Measurements from ENCODE around the gene PI4KB.
A peak's percentile ranks its signal among the peaks of the same experiment; 100 is the strongest.
"Not testable (repeated sequence)": the region's sequence is repeated elsewhere in the genome, so short reads cannot be mapped to it uniquely, and the experiment has no call there.

PI4KB gene

DNA sequence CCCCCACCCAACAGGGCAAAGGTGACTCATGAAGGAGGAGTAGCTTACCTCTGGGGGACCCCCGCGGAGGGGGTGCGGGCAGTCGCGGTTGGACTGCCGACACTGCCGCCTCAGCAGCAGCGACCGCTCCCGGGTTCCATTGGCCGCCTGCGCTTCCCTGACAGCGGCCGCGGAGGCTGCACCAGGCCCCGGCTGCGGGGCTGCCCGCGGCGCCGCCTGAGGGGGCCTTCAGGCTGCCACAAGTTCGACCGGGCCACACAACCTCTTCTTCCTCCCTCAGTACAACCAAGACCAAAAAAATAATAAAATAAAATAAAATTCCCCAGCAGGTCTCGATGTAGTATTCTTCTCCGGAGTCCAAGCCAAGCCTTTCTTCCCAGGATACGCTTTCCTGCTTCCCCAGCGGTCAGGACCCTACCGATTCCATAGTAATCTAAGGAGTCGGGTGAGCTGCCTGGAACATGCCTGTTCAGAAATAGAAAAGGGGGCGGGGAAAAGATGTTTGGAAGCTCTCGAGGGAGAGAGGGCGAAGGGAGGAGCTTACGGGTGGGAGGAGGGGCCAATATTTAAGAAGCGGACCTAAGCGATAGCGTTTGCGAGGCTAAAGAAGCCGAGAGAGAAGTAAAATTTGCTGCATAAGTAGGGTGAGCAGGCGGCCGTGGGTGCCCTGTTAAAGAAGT is at the start of gene PI4KB:
TSS of gene PI4KB (minus strand) at position 194 of the 680 bp plus-strand sequence. CDS start 10,935 bp downstream, outside the sequence.
- DNase-seq (ENCODE audit: low spot score): peak; percentile 87

DNA sequence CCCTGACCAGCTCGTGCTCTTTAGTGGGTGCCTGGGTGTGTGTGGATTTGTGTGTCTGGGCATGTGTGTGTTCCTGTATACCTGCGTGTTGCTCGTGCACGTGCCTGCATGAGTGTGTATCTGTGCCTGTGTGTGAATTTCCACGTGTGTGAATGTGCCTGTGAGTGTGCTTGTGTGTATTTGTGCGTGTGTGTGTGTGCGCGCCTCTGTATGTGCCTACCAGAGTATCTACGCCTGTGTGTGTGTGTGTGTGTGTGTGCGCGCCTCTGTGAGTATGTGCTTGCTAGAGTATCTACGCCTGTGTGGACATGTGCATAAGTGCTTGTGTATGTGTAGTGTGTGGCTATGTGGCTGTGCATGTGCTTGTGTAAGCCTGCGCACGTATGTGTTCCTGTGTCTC is 46.0 kb upstream of the PI4KB start:
- no peak for DNase-seq (ENCODE audit: low spot score)

- peak; percentile 62 for DNase-seq (ENCODE audit: low spot score)
Observed at GRCh38 chr1:151372058-151372934, 45.1 kb upstream of the PI4KB start, which contains the start of gene SELENBP1. SELENBP1 (minus strand) TSS chr1:151372705; CDS start chr1:151372641, 64 bp downstream.

- no peak for DNase-seq (ENCODE audit: low spot score)
Observed at GRCh38 chr1:151371370-151372057, 44.3 kb upstream of the PI4KB start.

GRCh38 chr1:151370211-151370911 is 43.1 kb upstream of the PI4KB start:
- no peak for DNase-seq (ENCODE audit: low spot score)

GRCh38 chr1:151369621-151370048 is 42.4 kb upstream of the PI4KB start:
- DNase-seq (ENCODE audit: low spot score): no peak

DNA sequence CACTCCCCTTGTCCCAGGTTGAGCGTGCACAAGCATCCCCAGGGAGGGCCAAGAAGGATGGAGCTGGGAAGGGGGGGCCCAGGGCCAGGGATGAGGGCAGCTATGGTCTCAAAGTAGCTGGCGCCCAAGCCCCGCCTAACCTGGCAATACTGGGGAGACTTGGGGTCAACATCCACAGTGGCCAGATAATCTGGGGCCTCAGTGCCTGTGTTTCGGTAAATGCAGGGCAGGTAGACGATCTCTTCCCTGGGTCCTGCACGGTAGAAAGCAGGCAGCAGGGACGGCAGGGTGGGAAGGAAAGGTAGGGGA is 42.0 kb upstream of the PI4KB start:
- no peak for DNase-seq (ENCODE audit: low spot score)

DNA sequence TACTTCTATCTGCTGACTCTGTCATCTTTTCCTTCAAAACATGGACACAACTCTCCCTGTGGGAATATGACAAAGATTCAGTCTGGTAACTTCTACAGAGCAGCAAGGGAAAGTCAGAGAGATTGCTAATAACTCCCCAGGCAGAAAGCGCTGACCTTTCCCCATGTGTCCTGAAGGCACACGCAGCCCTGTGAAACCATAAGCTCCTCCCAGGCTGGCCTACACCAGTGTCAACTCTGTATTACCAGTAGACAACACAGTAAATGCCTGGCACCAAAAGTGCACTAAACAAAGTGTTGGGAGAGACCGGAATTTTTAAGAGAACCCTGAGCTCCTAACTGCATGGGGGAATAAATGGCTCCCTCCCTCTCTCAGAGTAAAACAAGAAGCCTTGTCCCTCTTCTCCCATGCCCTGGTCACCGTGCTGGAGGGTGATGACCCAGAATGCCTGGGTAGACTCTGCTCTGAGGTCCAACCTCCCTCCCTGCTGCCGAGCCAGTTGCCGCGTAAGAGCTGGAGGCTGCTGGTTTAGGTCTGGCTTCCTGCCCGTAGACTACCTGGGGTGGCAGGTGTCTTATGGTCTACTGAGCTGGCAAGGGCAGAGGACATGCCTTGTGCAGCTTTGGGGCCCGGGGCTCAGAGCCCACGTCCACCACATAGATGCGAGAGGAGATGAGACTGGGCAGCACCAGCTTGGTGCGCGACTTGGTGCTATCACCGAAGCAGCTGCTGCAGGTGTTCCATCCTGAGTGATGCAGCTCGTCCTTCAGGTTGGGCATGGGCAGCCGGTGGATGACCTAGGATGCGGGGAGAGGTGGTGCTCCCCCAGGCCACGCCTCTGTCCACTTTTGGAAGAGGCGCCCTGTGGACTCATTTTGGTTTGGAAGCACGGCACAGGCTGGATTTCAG is 41.4 kb upstream of the PI4KB start:
- DNase-seq (ENCODE audit: low spot score): no peak

GRCh38 chr1:151367658-151368392 is 40.6 kb upstream of the PI4KB start:
- no peak for DNase-seq (ENCODE audit: low spot score)

GRCh38 chr1:151364996-151365395 is 37.8 kb upstream of the PI4KB start:
- DNase-seq (ENCODE audit: low spot score): no peak

- DNase-seq (ENCODE audit: low spot score): no peak
Observed at GRCh38 chr1:151362308-151363155, 35.3 kb upstream of the PI4KB start.

DNA sequence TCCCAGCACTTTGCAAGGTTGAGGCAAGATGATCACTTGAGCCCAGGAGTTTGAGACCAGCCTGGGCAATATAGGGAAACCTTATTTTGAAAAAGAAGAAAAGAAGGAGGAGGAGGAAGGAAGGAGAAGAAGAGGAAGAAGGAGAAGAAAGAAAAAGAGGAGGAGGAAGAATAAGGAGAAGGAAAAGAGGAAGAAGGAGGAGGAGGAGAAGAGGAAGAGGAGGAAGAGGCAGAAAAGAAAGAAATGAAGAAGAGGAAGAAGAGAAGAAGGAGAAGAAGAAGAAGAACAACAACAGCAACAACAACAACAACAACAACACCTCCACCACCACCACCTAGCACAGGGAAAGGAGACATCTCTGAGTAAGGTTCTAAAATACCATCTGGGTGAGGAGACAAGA is 34.7 kb upstream of the PI4KB start:
- no peak for DNase-seq (ENCODE audit: low spot score)

- no peak for DNase-seq (ENCODE audit: low spot score)
Observed at GRCh38 chr1:151356696-151357095, 29.5 kb upstream of the PI4KB start.

DNA sequence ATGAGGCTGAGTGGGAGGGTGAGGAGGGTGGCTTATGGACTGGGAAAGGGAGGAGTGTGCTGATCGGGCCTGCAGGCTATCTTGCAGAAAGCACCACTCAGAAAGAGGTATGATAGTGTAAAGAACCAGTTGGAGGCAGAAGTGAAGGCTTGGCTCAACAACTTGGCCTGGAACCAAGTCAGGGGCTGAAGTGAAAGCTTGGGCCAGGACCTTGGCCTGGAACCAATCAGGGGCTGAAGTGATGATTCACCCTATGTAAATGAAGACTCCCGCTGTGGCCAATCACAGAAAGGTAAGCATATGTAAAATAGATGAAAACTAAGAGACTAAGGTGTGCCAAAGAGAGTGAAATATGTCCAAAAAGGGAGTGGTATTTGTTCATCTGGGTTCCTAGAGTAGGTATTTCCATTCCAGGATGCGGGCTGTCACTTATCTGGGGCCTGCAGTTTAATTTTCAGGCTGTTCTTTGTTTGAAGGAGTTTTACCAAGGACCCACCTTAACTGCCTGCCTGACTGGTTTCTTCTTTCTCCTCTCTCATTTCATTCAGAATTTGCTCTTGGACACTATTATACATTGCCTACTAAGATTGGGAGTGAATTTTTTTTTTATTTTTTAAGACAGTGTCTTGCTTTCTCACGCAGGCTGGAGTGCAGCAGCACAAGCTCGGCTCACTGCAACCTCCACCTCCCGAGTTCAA is 25.0 kb upstream of the PI4KB start:
- DNase-seq (ENCODE audit: low spot score): no peak

DNA sequence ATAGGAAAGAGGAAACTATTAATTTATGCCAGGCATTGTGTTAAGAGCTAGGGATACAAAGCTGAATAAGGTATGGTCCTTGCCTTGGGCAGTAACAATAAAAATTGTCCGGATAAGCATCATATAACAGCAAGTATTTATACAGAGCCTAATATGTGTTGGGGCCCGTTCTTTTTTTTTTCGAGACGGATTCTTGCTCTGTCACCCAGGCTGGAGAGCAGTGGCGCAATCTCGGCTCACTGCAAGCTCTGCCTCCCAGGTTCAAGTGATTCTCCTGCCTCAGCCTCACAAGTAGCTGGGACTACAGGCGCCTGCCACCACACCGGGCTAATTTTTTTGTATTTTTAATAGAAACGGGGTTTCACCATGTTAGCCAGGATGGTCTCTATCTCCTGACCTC is 23.1 kb upstream of the PI4KB start:
- DNase-seq (ENCODE audit: low spot score): not testable (repeated sequence)

- DNase-seq (ENCODE audit: low spot score): no peak
Observed at GRCh38 chr1:151347523-151348246, 20.5 kb upstream of the PI4KB start.

DNA sequence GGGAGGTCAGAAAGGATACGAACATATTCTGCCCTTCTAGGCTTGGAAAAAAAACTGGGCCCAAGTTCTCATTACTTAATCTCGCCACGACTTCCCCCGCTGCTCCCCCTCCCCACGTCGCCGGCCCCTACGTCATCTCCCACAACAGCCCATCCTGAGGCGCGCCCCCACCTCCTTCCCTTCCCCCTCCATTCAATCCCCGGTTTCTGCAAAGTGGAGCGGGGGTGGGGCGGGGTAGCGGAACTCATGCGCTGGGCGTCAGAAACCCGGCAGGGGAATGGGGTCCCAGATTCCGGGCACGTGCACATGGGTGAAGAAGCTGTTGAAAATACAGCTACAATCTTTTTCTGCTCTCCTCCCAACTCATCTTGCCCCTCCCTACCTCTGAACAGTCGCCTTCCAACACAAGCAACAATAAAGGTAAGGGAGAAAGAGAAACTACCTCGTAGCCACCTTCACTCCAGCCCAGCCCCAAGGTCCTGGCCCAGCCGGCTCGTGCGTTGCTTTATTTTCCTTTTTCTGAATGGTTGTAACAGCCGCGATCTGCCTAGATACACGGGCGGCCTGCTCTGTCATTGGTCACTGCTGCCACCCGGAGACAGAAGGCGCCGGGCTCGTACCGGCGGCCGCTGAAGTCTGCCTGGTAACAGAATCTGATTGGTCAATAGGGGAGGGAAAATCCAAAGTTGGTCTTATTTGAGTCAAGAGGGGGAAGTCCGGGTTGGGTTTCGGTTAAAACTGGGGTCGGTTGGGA is 19.7 kb upstream of the PI4KB start, which contains the start of gene RFX5:
TSS of gene RFX5 (minus strand) at position 484 of the 754 bp plus-strand sequence. CDS start 932 bp downstream, outside the sequence.
- peak; percentile 80 for DNase-seq (ENCODE audit: low spot score)

Data from HuH-7 (cell line).